RWPE2 (cell line): Measurements from ENCODE around the gene TMEM234.
"Not testable (repeated sequence)": the region's sequence is repeated elsewhere in the genome, so short reads cannot be mapped to it uniquely, and the experiment has no call there.

Experiments used
- ATAC-seq: fragments of 200-7000 bp; cut with Tn5 transposase; 3 replicates; pipeline ENCODE4 v1.9.1; 2021; ENCODE audit warnings: low read depth
- DNase-seq: peaks from one replicate; pipeline ENCODE4 v3.0.0-alpha.2; 2020; ENCODE audit warnings: low spot score
- H3K27ac ChIP-seq: fragments of 450-650 bp; 2 replicates; pipeline ENCODE4 v1.5.1; 2017; ENCODE audit warnings: mild to moderate bottlenecking; ENCODE audit not compliant: poor library complexity, severe bottlenecking
- H3K27me3 ChIP-seq: fragments of 250-450 bp; sonication (Bioruptor Pico); 2 replicates; pipeline ENCODE4 v1.5.1; 2021; ENCODE audit warnings: mild to moderate bottlenecking, moderate library complexity; ENCODE audit not compliant: insufficient read depth, poor library complexity, severe bottlenecking
- H3K36me3 ChIP-seq: fragments of 250-450 bp; sonication (Bioruptor Pico); 2 replicates; pipeline ENCODE4 v1.5.1; 2020; ENCODE audit warnings: low read depth, mild to moderate bottlenecking, moderate library complexity
- H3K4me1 ChIP-seq: fragments of 250-450 bp; sonication (Bioruptor Pico); 2 replicates; pipeline ENCODE4 v1.5.1; 2021; ENCODE audit warnings: mild to moderate bottlenecking, moderate library complexity; ENCODE audit not compliant: insufficient read depth, poor library complexity, severe bottlenecking
- H3K4me3 ChIP-seq: fragments of 250-450 bp; sonication (Bioruptor Pico); 2 replicates; pipeline ENCODE4 v1.5.1; 2021; ENCODE audit warnings: mild to moderate bottlenecking, moderate library complexity; ENCODE audit not compliant: severe bottlenecking
- H3K9me3 ChIP-seq: fragments of 250-450 bp; sonication (Bioruptor Pico); 2 replicates; pipeline ENCODE4 v1.5.1; 2021; ENCODE audit warnings: mild to moderate bottlenecking, moderate library complexity; ENCODE audit not compliant: severe bottlenecking
- CTCF ChIP-seq: fragments of 450-650 bp; IDR thresholded peaks from one replicate; pipeline ENCODE4 v1.5.1; 2017; ENCODE audit warnings: mild to moderate bottlenecking, moderate library complexity; ENCODE audit not compliant: poor library complexity, severe bottlenecking

TMEM234 gene

GRCh38 chr1:32263744-32264143, 41.6 kb upstream of the TMEM234 start:
- Histone ChIP-seq H3K9me3 (no peaks in the 10 kb centered on the region), H3K27ac (no peak overlapping the region), H3K36me3 (no peaks in the 10 kb centered on the region), H3K4me1 (no peaks in the 10 kb centered on the region), H3K4me3 (no peak overlapping the region), H3K27me3 (no peaks in the 10 kb centered on the region)
- DNase-seq (no peak), ATAC-seq (no peak; the same call in 2 of the 3 replicates)
- no peak for TF ChIP-seq CTCF

- not testable (repeated sequence) for H3K36me3 ChIP-seq, H3K9me3 ChIP-seq, H3K4me1 ChIP-seq, H3K27me3 ChIP-seq, DNase-seq, ATAC-seq, H3K4me3 ChIP-seq, H3K27ac ChIP-seq
These were observed 41.1 kb upstream of the TMEM234 start for GRCh38 chr1:32263236-32263593.

- no peaks in the 10 kb centered on the region for H3K36me3 ChIP-seq
- H3K27me3 ChIP-seq: no peaks in the 10 kb centered on the region
- TF ChIP-seq CTCF: no peak
- H3K4me3 ChIP-seq: no peak overlapping the region
- no peaks in the 10 kb centered on the region for H3K4me1 ChIP-seq
- ATAC-seq (no peak), DNase-seq (no peak)
- H3K27ac ChIP-seq: no peak overlapping the region
- no peaks in the 10 kb centered on the region for H3K9me3 ChIP-seq
These were observed 35.0 kb upstream of the TMEM234 start for GRCh38 chr1:32257227-32257508.

GRCh38 chr1:32256473-32257226, 34.5 kb upstream of the TMEM234 start:
- Histone ChIP-seq H3K36me3 (no peaks in the 10 kb centered on the region), H3K27ac (no peak overlapping the region), H3K4me1 (no peaks in the 10 kb centered on the region), H3K27me3 (no peaks in the 10 kb centered on the region), H3K4me3 (no peak overlapping the region), H3K9me3 (no peaks in the 10 kb centered on the region)
- no peak for TF ChIP-seq CTCF
- ATAC-seq: no peak
- DNase-seq: no peak

GRCh38 chr1:32255072-32256071, 33.2 kb upstream of the TMEM234 start:
- Histone ChIP-seq H3K27me3 (no peaks in the 10 kb centered on the region), H3K9me3 (no peaks in the 10 kb centered on the region), H3K36me3 (no peaks in the 10 kb centered on the region), H3K27ac (no peak overlapping the region), H3K4me1 (no peaks in the 10 kb centered on the region), H3K4me3 (no peak overlapping the region)
- no peak for TF ChIP-seq CTCF
- no peak for ATAC-seq
- DNase-seq: no peak
